Hematopoietic multipotent progenitor cell treated with erythropoietin and hydrocortisone succinate and interleukin-3 and kit ligand, for 8 days (in vitro differentiated cells): ENCODE results near the gene LGI1.
"Not testable (repeated sequence)": the region's sequence is repeated elsewhere in the genome, so short reads cannot be mapped to it uniquely, and the experiment has no call there.

Experiments used
- DNase-seq: peaks from one replicate; pipeline ENCODE4 v3.0.0-alpha.2; 2015

Gene LGI1

DNA sequence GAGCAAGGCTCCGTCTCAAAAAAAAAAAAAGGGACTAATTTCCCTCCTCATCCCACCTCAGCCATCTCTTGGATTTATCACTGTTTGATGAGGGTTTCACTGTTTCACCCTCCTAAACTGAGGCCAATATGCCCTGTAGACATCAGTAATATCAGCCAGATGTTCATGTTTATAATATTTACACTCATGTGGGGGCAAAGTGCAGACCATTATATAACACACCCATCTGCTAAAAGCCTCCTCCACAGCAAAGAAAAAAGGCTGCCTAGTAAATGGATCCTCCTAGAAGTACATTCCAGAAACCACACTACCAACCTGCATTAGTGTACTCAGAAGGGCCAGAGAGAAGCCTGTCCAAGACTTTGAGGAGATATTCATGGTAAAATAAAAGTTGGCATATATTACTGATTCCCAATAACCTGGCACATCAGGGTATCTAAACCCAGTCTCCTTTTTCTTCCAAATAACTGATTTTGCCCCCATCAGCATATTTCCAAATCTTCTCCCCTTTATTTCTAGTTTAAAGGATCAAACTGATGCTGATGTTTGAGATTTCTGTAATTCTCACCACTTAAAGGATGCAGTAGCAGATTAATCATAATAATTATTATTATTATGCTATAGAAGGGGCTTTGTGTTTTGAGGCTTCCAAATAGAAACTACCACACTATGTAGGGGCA, 55.1 kb downstream of the LGI1 start:
- no peak for DNase-seq

DNA sequence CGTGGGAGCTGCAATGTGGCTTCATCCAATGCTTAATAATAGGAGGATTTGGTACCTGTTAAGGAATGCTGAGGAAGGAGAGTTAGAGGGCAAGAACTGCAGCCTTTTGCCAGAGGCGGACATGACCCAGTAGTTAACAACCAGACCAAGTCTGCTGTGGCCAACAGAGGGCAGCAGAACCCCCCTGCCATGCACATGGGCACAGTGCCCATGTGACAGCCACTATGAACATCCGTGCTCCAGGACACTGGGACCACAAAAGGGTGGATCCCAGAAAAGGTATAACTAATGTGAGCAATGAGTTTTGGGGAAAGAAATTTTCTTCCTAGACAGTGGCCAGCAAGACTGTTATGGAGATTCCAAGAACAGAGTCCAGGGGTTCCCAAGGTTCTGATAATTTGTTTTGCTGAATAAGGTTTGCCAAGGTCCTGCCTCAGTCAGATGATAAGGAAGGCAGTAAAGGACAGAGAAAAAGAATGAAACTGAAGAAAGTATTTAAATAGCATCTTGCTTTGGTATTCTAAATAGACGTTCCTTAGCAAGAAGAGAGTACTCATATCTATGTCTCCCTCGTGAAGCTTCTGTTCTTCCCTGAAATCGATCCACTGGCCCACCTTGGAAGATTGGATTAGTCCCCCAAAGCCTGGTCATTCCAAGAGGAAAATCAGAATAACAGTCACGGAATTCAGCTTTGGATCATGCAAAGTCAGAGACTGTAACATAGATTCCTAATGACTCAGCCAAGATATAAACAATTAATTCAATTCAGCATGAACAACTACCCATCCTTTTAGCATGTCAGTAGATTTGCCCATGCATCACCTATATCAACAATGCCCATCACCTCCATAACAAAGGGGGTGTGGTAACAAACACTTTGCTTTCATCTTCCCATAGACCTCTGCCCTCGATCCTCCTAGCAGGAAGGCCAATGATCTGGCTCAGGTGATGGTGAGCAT, 56.0 kb downstream of the LGI1 start:
- peak; percentile 63 for DNase-seq

DNA sequence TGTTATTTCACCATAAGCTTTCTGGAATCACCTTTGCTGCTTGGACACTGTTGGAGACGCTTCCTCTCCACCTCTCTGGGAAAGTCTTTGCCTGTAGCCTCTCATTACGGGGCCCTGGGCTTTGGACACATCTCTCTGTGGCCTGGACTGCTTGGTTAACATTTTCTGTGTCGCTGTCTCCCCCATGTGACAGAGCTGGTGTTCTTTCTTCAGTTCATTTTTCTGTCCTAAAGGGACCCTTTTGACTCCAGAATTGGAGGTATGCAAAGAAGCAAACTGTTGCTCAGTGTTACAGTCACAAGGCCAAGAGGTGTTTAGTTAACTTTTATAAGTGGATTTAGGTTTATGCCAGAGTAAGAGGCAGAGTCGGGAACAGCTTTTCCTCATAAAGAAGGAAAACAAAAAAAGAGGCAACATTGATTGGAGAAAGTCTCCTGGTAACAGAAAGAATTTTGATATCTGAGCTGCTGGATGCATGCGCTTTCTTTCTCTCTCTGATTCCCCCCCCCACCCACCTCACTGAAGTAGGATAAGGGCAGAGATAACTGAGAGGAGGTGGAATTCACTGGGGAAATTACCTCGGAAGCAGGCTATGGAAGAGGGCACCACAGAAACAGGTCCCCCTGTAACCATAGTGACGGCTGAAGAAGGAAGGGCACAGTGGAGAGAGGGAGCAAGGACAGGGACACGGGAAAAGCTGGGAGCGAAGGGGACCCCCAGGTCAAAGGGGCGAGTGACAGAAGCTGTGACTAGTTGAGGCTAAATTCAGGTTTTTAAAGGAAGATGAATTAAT, 57.8 kb downstream of the LGI1 start:
- DNase-seq: no peak

DNA sequence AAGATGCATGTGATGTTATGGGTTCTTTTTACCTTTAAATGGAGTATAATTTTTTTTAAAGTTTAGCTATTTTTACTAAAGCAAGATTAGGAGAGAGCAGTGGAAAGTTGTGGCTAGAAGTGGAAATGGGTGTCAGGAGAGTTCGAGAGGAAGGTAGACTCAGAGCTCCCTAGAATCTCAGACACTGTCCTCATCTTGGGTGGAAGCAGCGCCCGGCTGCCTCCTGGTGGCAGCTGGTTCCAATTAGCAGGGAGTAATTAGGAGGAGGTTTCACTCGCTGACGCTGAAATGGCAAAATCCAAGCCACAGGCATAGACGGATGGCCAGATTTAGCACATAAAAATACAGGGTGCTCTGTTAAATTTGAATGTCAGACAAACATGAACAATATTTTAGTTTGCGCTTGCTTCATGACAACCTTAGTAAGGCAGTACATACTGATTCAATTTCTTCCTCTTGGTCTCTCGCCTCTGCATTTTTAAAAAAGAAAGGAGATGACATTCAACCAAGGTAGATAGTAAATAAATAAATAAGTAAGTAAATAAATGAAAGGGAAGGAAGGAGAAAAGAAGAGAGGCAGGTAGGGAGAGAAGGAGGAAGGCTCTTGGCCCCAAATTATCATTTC, 58.5 kb downstream of the LGI1 start:
- DNase-seq: peak; percentile 46

DNA sequence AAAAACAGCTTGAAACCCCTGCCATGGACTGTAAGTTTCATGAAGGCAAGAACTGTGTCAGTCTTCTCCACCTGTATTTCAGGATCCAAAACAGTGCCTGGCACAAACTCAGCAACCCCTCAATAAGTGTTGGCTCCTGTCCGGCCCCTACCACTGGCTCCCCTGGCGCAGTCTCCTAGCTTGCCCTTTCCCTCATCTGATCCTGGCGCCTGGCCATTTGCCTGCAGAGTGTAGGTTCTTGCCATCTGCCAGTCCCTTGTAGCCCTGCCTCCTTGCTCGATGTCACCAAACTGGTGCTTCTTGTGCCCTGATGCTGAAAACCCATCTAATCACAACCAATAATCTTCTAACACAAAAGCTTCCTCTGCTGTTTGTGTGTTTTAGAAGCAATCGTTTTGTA, 60.4 kb downstream of the LGI1 start:
- DNase-seq: no peak

DNA sequence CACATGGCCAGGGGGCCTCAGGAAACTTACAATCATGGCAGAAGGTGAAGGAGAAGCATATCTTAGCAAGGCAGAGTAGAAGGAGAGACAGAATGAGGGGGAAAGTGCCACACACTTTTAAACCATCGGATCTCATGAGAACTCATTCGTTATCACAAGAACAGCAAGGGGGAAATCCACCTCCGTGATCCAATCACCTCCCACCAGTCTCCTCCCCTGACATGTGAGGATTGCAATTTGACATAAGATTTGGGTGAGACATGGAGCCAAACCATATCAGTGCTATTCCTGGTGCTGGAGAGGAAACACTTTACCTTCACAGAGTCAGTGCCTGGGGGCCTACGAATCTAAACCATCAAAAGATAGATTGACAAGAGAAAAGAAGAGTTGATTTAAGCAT, 61.8 kb downstream of the LGI1 start:
- DNase-seq: no peak

DNA sequence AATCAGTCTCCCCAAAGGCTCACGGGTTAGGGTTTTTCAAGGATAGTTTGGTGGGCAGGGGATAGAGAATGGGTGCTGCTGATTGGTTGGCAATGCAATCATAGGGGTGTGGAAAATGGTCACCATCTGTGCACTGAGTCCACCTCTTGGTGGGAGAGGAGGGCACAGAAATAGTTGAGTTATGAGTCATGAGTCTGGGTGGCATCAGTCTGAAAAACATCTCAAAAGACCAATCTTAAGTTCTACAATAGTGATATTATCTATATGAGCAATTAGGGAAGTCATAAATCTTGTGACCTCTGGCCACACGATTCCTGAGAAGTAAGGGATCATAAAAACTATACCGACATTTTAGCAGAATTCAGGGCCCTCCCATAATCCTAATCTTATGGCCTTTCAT, 62.7 kb downstream of the LGI1 start:
- no peak for DNase-seq

DNA sequence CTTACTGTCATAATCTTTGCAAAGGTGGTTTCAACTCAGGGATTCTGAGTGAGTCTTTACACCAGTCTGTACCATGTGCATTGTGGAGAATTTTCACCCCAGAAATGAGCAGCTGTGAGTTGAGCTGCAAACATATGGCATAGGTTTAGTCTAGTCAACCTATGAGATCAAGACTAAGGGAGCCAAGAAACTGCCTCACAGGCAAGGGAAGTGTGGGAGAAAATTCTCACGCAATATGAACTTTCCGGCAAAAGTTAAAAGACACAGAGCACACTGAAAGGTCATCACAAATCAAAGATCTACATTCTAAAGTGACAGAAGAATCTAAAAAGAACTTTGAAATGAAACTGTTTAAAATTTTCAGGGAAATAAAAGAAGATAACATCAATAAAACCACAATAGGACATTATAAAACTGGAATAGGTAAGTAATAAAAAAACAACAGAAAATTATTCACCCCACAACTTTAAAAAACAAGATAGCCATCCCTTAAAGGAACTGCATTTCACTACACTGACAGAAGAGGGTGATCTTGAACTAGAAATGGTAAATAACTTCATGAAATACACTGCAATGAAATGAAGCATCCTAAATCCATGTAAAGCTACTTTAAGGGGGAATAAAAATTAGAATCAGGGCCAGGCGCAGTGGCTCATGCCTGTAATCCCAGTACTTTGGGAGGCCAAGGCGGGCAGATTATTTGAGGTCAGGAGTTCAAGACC, 63.5 kb downstream of the LGI1 start:
- peak; percentile 38 for DNase-seq

DNA sequence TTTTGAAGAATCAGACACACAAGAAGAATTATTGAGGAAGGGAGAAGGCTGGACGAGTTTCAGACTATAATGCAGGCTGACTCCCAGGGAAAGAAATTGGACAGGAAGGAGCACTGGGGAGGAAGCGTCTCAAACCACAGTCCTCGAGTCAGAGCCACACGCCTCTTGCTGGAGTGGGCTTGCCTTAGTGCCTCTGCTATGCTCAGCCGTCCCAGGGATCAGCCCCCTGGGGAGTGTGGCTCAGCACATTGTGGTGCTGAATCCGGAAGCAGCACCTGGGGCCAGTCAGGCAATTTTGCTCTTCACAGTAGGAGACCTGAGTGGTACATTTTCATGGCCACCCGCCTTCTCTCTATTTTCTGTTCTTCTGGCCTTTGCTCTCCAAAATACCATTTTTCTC, 68.6 kb downstream of the LGI1 start:
- no peak for DNase-seq

DNA sequence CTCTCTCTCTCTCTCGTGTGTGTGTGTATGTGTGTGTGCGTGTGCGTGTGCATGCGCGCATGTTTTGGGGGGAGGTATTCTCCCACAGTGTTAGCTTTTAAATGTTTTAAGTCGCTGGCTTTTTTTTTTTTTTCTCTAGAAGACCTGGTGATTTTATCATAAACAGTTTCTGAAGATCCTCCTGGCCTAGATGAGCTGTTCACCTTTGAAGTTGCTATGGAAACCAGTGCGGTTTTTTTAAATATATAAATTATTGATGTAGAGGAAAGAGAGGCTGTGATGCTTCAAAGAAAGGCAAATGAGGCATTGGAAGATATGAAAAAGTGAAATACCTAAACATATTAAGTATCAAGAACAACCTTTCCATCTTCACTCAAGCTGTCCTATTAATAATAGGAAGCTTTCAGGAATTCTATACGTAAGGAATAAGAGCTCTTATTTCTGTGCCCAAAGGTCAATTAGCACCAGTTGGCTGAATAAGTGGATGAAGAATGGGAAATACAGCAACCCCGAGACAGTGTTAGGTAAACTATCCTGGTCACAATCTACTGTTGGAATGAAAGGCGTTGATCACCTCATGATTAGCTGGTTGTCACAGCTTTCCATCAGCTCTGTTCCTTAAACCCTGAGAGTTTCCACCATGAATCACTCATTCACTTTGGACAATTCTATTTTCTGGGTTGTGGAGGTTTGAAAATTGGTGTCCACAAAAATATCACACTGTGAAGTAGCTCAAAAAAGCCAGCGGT, 69.5 kb downstream of the LGI1 start:
- no peak for DNase-seq

DNA sequence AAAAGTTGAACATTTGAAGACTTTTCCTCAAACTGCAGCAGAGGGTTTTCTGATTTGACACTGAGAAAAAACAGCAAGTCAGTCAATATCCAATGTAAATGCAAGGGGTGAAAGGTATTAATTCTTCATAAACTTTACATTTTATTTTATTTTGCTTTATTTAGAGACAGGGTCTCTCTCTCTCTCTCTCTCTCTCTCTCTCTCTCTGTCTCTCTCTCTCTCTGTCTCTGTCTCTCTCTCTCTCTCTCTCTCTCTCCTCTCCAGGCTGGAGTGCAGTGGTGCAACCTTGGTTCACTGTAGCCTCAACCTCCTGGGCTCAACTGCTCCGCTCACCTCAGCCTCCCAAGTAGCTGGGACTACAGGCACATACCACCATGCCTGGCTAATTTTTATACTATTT, 73.3 kb downstream of the LGI1 start:
- not testable (repeated sequence) for DNase-seq

DNA sequence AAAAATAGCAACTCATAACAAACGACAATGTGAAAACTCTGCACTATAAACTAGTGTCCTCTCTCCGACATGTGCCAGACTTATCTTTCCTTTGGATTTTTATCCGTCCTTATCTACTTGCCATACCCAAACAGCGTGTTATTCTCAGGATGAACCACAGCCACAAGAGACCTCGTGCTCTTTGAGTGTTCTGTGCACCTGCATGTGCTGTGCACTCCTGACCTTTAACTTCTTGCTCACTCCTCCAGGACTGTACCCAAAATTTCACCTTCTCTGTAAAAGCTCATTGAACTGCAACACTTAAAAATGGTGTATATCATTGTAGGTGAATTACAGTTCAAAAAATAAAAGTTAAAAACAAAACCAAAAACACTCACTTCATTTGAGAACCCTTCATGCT, 78.0 kb downstream of the LGI1 start:
- DNase-seq: no peak

DNA sequence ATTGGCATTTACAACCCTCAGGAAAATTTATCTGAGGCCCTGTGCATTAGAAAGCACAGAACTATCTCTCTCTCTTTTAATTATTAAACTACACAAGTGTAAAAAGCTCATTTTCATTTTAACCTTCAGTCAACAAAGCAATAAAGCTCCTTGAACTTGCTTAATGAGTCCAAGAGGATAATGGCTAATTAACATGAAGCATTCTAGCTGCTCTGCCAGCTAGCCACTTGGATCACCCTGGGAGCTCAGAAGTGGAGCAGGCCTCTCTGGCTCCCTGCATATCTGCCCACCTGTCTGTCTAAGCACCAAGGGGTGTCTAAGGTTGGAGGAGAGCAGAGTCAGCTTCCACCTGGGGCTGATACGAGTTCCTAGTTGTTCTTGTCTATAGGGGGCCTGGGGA, 80.1 kb downstream of the LGI1 start:
- no peak for DNase-seq

DNA sequence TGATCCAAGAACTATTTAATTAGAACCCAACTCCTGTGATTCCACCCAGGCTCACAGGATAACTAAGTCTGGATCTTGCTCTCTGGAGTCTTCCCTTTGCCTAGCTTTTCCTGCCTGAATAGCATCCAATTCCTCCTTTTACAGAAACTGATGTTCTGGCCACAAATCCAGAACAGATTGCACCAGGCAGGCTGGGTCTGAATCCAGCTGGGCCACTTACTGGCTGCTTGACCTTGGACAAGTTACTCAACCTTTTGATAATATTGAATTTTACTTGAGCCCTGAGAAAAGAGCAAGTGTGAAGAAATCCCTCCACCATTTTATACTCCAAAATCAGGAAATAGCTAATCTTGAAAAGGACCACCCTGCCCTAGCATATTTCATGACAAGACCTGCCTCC, 80.5 kb downstream of the LGI1 start:
- DNase-seq: no peak

DNA sequence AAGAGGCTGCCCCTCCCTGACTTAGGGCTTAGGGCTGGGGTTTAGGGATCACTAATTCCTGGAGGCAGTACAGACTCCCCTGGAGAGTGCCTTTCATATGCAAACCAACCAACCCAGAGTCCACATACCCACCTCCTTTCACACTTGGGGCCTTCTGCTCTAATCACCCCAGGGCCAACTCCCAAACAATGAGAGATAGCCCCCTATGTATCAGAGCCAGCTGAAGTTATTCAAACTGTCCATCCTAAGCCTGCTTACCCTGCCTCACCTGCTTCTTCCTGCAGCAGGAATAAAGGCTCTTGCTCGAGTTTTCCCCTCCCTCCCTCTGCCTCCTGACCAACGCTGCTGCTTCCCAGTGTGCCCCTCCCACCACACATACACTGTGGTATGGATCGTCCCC, 84.2 kb downstream of the LGI1 start:
- no peak for DNase-seq

DNA sequence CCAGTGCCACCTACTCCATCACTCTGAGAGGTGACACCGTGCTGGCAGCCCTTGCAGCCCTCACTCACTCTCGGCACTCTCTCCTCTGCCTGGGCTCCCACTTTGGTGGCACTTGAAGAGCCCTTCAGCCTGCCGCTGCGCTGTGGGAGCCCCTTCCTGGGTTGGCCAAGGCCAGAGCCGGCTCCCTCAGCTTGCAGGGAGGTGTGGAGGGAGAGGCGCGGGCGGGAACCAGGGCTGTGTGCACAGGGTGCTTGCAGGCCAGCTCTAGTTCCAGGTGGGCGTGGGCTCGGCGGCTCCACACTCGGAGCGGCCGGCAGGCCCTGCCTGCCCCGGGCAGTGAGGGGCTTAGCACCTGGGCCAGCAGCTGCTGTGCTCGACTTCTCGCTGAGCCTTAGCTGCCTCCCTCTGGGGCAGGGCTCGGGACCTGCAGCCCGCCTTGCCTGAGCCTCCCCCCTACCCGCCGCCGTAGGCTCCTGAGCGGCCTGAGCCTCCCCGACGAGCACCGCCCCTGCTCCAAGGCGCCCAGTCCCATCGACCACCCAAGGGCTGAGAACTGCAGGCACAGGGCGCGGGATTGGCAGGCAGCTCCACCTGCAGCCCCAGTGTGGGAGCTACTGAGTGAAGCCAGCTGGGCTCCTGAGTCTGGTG, 87.4 kb downstream of the LGI1 start:
- no peak for DNase-seq
